GM12891 (cell line): ENCODE data around the gene RAB26.
"Not testable (repeated sequence)": the region's sequence is repeated elsewhere in the genome, so short reads cannot be mapped to it uniquely, and the experiment has no call there.

Experiments
- POLR2A ChIP-seq: IDR thresholded peaks from 2 replicates; pipeline ENCODE4 v1.6.1; 2011; ENCODE audit warnings: low read depth, low read length, control low read depth
- POLR2AphosphoS5 ChIP-seq: IDR thresholded peaks from 2 replicates; pipeline ENCODE4 v1.6.1; 2011; ENCODE audit warnings: low read depth, low read length, control low read depth
- SPI1 ChIP-seq: IDR thresholded peaks from 2 replicates; pipeline ENCODE4 v1.6.1; 2011; ENCODE audit warnings: low read depth, low read length, control low read depth
- TAF1 ChIP-seq: IDR thresholded peaks from 2 replicates; pipeline ENCODE4 v1.6.1; 2011; ENCODE audit warnings: low read depth, low read length, control low read depth

- TF ChIP-seq TAF1, POLR2AphosphoS5, POLR2A, SPI1: not testable (repeated sequence)
Measured at GRCh38 chr16:2101581-2101980, 46.8 kb upstream of the RAB26 start.
